ENCODE results near the gene PORCN. TPM values are rescaled to one million over a fixed set of nuclear protein-coding genes. Genes with fewer than 3 reads are reported as not detected.
"Not testable (repeated sequence)": the region's sequence is repeated elsewhere in the genome, so short reads cannot be mapped to it uniquely, and the experiment has no call there.

Gene PORCN
- total RNA-seq, 2 donors from 2014 or later = 15.0 to 19.1 TPM

DNA sequence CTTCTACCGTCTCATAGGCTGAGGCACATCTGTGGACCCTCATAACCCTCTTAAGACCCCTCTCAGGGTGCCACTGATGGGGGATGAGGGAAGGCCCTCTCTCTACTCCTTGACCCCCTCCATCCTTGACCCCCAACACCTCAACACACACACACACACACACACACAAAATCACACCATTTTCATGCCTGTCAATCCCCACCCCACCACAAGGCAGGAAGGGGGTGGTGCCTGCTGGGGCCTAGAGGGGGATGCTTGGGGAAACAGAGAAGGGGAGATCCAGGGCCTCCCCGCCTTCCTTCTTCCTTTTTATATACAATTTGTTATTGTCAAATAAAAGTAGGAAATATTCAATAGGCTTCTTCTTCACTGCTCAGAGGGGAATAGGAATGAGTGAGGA, 11.7 kb downstream of the PORCN start:
- H3K4me3 ChIP-seq = no peak overlapping the region
- no peak overlapping the region for H3K27ac ChIP-seq
- no peaks in the 10 kb centered on the region for H3K27me3 ChIP-seq (replicated peaks; ENCODE audit: insufficient read depth)
- TF ChIP-seq, protein P1, sequence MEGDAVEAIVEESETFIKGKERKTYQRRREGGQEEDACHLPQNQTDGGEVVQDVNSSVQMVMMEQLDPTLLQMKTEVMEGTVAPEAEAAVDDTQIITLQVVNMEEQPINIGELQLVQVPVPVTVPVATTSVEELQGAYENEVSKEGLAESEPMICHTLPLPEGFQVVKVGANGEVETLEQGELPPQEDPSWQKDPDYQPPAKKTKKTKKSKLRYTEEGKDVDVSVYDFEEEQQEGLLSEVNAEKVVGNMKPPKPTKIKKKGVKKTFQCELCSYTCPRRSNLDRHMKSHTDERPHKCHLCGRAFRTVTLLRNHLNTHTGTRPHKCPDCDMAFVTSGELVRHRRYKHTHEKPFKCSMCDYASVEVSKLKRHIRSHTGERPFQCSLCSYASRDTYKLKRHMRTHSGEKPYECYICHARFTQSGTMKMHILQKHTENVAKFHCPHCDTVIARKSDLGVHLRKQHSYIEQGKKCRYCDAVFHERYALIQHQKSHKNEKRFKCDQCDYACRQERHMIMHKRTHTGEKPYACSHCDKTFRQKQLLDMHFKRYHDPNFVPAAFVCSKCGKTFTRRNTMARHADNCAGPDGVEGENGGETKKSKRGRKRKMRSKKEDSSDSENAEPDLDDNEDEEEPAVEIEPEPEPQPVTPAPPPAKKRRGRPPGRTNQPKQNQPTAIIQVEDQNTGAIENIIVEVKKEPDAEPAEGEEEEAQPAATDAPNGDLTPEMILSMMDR (IDR thresholded peaks at IDR 0.05) = no peak
- no peaks in the 10 kb centered on the region for H3K36me3 ChIP-seq
- no peaks in the 10 kb centered on the region for H3K9me3 ChIP-seq
- no peak for DNase-seq (ENCODE audit: low spot score)
- H3K4me1 ChIP-seq (ENCODE audit: control insufficient read depth in 1 of 2, low read depth in 2 of 2) = peaks cover 0 to 5% of the 10 kb centered on the region in 2 donors
- no peak for ATAC-seq (ENCODE audit: insufficient number of reproducible peaks, low FRiP score, low read depth)

DNA sequence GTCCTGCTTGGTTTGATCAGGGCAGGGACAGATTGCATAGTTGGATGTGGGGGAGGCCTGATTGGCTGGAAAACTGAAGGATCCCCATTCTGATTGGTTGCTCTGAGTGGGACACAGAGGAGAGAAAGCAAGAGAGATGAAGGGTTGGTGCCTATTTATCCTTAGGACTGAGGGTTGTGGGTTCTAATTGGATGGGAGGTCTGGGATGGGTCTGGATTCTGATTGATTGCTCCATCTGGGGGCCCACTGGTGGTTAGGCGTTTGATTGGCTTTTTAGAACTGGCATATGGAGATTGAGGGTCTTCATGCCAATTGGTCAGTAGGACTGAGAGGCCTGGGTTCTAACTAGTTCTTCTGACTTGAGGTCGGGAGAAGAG, 12.2 kb downstream of the PORCN start:
- H3K27me3 ChIP-seq (replicated peaks; ENCODE audit: insufficient read depth) = no peaks in the 10 kb centered on the region
- H3K27ac ChIP-seq = peak overlapping the region in 1 of 2 donors; percentile 67
- H3K9me3 ChIP-seq = no peaks in the 10 kb centered on the region
- DNase-seq (ENCODE audit: low spot score) = no peak
- H3K36me3 ChIP-seq = no peaks in the 10 kb centered on the region
- TF ChIP-seq, protein P1 (IDR thresholded peaks at IDR 0.05) = no peak
- peak overlapping the region; percentile 82 for H3K4me3 ChIP-seq
- H3K4me1 ChIP-seq (ENCODE audit: control insufficient read depth in 1 of 2, low read depth in 2 of 2) = peaks cover 0 to 5% of the 10 kb centered on the region in 2 donors
- no peak for ATAC-seq (ENCODE audit: insufficient number of reproducible peaks, low FRiP score, low read depth)

DNA sequence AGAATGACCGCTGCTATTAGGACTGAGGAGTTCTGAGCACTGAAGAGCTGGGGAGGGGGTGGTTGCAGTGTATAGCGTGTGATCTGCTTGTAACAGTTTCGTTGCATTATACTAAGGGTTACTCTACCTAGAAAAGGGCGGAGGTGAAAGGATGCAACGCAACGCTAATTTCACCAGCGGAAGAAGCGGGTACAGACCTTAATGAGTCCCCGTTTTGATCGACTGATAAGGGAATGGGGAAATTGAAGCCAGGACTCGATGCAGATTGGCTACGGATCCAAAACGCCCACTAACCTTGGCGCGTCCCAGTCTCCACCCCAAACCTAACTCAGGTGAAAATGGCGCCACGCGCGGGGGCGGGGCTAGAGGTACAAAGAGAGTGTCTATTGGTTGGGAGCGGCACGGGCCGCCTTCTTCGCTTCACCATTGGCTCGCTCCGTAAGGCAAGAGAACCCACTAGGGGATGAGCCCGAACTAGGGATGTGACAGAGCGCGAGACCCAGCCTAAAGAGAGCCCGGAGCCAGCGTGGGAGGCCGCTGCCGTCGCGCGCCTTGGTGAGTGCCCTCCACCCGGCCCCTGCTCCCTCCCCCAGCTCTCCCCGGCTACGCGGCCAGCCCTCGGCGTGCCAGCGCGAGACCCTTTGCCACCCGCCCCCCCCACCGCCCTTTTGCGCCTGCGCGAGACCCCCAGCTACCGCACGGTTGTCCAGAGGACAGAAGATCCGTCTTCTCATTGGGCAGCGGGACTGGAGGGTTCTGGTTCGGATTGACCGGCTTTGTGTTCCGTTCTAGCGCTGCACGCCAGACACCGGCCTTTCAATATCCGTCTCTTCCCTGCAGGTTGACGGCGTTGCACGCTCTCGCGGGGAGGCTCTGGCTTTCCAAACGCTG, 12.8 kb downstream of the PORCN start, which contains the start of gene EBP:
EBP (plus strand) TSS at position 456 of the 891 bp plus-strand sequence. CDS start 1,964 bp downstream, outside the sequence.
- ATAC-seq (ENCODE audit: insufficient number of reproducible peaks, low FRiP score, low read depth) (peak; percentile 94), DNase-seq (ENCODE audit: low spot score) (peak; percentile 62)
- Histone ChIP-seq H3K4me1 (ENCODE audit: control insufficient read depth in 1 of 2, low read depth in 2 of 2) (peaks cover 0 to 5% of the 10 kb centered on the region in 2 donors), H3K27me3 (replicated peaks; ENCODE audit: insufficient read depth) (no peaks in the 10 kb centered on the region), H3K4me3 (peak within 1 kb of the TSS; percentile 82), H3K27ac (peak within 1 kb of the TSS in 1 of 2 donors; percentile 67), H3K9me3 (no peaks in the 10 kb centered on the region), H3K36me3 (no peaks in the 10 kb centered on the region)
- TF ChIP-seq, protein P1 (IDR thresholded peaks at IDR 0.05) = no peak

DNA sequence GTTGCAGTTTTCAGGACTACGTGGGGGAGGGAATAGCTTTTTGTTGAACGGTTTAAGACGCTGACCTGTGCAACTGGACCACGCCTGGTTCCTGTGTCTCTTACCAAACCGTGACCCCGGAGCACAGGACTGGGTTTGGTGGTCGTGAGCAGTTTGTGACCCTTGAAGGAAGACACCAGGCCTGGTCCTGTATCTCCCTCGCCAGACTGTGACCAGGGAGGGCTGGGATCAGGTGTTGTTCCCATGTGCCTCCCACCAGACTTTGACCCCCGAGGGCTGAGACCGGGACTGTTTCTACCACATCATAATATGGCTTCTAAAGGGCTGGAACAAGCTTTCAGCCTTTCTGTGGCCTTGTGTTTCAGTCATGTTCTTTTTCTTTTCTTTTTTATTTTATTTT, 13.5 kb downstream of the PORCN start:
- ATAC-seq (ENCODE audit: insufficient number of reproducible peaks, low FRiP score, low read depth) = no peak
- Histone ChIP-seq H3K27me3 (replicated peaks; ENCODE audit: insufficient read depth) (no peaks in the 10 kb centered on the region), H3K36me3 (no peaks in the 10 kb centered on the region), H3K4me1 (ENCODE audit: control insufficient read depth in 1 of 2, low read depth in 2 of 2) (peaks cover 0 to 5% of the 10 kb centered on the region in 2 donors), H3K4me3 (peak overlapping the region; percentile 82), H3K9me3 (no peaks in the 10 kb centered on the region), H3K27ac (peak overlapping the region in 1 of 2 donors; percentile 67)
- no peak for DNase-seq (ENCODE audit: low spot score)
- TF ChIP-seq, protein P1 (IDR thresholded peaks at IDR 0.05) = no peak

DNA sequence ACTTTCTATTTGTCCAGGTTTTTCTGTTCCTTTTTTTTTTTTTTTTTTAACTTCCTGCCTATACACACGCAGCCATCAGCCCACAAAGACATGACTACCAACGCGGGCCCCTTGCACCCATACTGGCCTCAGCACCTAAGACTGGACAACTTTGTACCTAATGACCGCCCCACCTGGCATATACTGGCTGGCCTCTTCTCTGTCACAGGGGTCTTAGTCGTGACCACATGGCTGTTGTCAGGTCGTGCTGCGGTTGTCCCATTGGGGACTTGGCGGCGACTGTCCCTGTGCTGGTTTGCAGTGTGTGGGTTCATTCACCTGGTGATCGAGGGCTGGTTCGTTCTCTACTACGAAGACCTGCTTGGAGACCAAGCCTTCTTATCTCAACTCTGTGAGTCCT, 14.9 kb downstream of the PORCN start:
- ATAC-seq (ENCODE audit: insufficient number of reproducible peaks, low FRiP score, low read depth) (no peak), DNase-seq (ENCODE audit: low spot score) (no peak)
- Histone ChIP-seq H3K4me3 (no peak overlapping the region), H3K27me3 (replicated peaks; ENCODE audit: insufficient read depth) (no peaks in the 10 kb centered on the region), H3K27ac (no peak overlapping the region), H3K36me3 (no peaks in the 10 kb centered on the region), H3K9me3 (no peaks in the 10 kb centered on the region), H3K4me1 (ENCODE audit: control insufficient read depth in 1 of 2, low read depth in 2 of 2) (peaks cover 0 to 5% of the 10 kb centered on the region in 2 donors)
- TF ChIP-seq, protein P1 (IDR thresholded peaks at IDR 0.05) = no peak

DNA sequence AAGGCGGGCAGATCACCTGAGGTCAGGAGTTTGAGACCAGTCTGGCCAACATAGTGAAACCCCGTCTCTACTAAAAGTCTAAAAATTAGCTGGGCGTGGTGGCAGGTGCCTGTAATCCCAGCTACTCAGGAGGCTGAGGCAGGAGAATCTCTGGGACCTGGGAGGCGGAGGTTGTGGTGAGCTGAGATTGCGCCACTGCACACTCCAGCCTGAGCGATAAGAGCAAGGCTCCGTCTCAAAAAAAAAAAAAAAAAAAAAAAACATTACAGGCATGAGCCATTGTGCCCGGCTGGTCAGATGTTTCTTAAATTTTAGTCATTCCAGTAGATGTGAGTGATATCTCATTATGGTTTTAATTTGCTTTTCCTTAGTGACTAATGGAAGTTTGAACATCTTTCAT, 17.1 kb downstream of the PORCN start:
- not testable (repeated sequence) for H3K4me3 ChIP-seq; ATAC-seq (ENCODE audit: insufficient number of reproducible peaks, low FRiP score, low read depth); H3K27me3 ChIP-seq (replicated peaks; ENCODE audit: insufficient read depth); DNase-seq (ENCODE audit: low spot score); H3K4me1 ChIP-seq (ENCODE audit: control insufficient read depth in 1 of 2, low read depth in 2 of 2); H3K9me3 ChIP-seq; H3K27ac ChIP-seq; H3K36me3 ChIP-seq

All from thoracic aorta (tissue), 2 donors.